ENCODE results near the gene MMEL1. TPM values are rescaled to one million over a fixed set of nuclear protein-coding genes. Genes with fewer than 3 reads are reported as not detected.

MMEL1 gene
- total RNA-seq, 1 experiment from 2014 or later: 4.9 TPM

DNA sequence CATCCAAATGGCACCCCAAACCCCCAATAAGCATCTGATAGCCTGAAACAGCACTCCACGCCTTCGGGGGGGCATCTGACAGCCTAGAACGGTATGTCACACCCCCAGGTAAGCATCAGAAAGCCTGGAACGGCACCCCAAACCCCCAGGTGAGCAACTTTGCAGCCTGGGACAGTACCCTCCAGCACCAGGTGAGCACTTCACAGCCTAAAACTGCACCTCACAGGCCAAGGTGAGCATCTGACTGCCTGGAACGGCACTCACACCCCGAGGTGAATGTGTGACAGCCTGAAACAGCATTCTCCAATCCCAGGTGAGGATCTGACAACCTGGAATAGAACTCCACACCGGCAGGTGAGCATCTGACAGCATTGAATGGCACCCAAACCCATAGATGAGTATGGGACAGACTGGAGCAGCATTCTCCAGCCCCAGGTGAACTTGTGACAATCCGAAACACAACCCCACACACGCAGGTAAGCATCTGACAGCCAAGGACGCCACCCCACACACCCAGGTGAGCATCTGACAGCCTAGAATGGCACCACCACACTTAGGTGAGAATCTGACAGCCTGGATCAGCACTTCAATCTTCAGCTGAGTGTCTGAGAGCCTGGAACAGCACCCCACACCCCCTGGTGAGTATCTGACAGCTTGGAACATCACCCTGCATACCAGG lies 18.3 kb upstream of the MMEL1 start:
- no peaks in the 10 kb centered on the region for H4K20me1 ChIP-seq (ENCODE audit: insufficient read depth)
- H3K36me3 ChIP-seq (ENCODE audit: low read depth): no peaks in the 10 kb centered on the region
- no peaks in the 10 kb centered on the region for H3K79me2 ChIP-seq (ENCODE audit: low read depth)
- ChIA-PET CTCF (no interaction called here), POLR2A (ENCODE audit: unreplicated experiment) (no interaction called here)
- H3K9me3 ChIP-seq (ENCODE audit: insufficient read depth, low read depth): peaks cover 15% of the 10 kb centered on the region; the same call in 1 of the 2 replicates
- no peak overlapping the region for H2AFZ ChIP-seq
- H3K9me2 ChIP-seq (ENCODE audit: insufficient read depth): no peaks in the 10 kb centered on the region
- TF ChIP-seq EZH2 (IDR thresholded peaks at IDR 0.05; ENCODE audit: low read depth) (no peak), CTCF (conservative IDR thresholded peaks at IDR 0.05) (no peak)
- H3K4me1 ChIP-seq (replicated peaks; ENCODE audit: insufficient read depth): no peaks in the 10 kb centered on the region
- DNase-seq: no peak
- no TSS peak for BruUV-seq (replicated peaks)
- no peak overlapping the region for H3K4me2 ChIP-seq
- no peak overlapping the region for H3K4me3 ChIP-seq
- H3F3A ChIP-seq (ENCODE audit: insufficient read depth, low read depth): no peaks in the 10 kb centered on the region
- H3K27me3 ChIP-seq (ENCODE audit: insufficient read depth, low read depth): peaks cover 84% of the 10 kb centered on the region
- intact Hi-C loops (cut with micrococcal nuclease; ENCODE audit: unreplicated experiment): no loop called here
- no peak overlapping the region for H3K27ac ChIP-seq

GRCh38 chr1:2646837-2647236 lies 14.0 kb upstream of the MMEL1 start:
- Histone ChIP-seq H4K20me1 (ENCODE audit: insufficient read depth) (no peaks in the 10 kb centered on the region), H3K4me3 (no peak overlapping the region), H3F3A (ENCODE audit: insufficient read depth, low read depth) (no peaks in the 10 kb centered on the region), H3K4me2 (no peak overlapping the region), H3K27ac (no peak overlapping the region), H3K4me1 (replicated peaks; ENCODE audit: insufficient read depth) (0 out of 2 replicates have a peak, but pooled peaks cover 4% of the 10 kb centered on the region), H3K36me3 (ENCODE audit: low read depth) (no peaks in the 10 kb centered on the region), H2AFZ (no peak overlapping the region), H3K27me3 (ENCODE audit: insufficient read depth, low read depth) (peaks cover 55% of the 10 kb centered on the region), H3K9me3 (ENCODE audit: insufficient read depth, low read depth) (peaks cover 15% of the 10 kb centered on the region; the same call in 1 of the 2 replicates), H3K79me2 (ENCODE audit: low read depth) (no peaks in the 10 kb centered on the region), H3K9me2 (ENCODE audit: insufficient read depth) (no peaks in the 10 kb centered on the region)
- ChIA-PET POLR2A (ENCODE audit: unreplicated experiment) (no interaction called here), CTCF (no interaction called here)
- no peak for TF ChIP-seq EZH2 (IDR thresholded peaks at IDR 0.05; ENCODE audit: low read depth)
- TF ChIP-seq CTCF (conservative IDR thresholded peaks at IDR 0.05): no peak
- no peak for DNase-seq
- intact Hi-C loops (cut with micrococcal nuclease; ENCODE audit: unreplicated experiment): loop anchor here (10.0 kb wide), 3 partner anchors 62 to 232 kb away; partner anchors contain the start of genes PEX10 and PRXL2B
- no TSS peak for BruUV-seq (replicated peaks)

GRCh38 chr1:2645776-2646175 lies 13.0 kb upstream of the MMEL1 start:
- no peaks in the 10 kb centered on the region for H3K36me3 ChIP-seq (ENCODE audit: low read depth)
- no peak overlapping the region for H3K27ac ChIP-seq
- H3K4me3 ChIP-seq: no peak overlapping the region
- no peaks in the 10 kb centered on the region for H3K9me2 ChIP-seq (ENCODE audit: insufficient read depth)
- BruUV-seq (replicated peaks): no TSS peak
- no peaks in the 10 kb centered on the region for H4K20me1 ChIP-seq (ENCODE audit: insufficient read depth)
- POLR2A ChIA-PET (ENCODE audit: unreplicated experiment): no interaction called here
- H3K4me2 ChIP-seq: no peak overlapping the region
- H3F3A ChIP-seq (ENCODE audit: insufficient read depth, low read depth): no peaks in the 10 kb centered on the region
- peaks cover 15% of the 10 kb centered on the region; the same call in 1 of the 2 replicates for H3K9me3 ChIP-seq (ENCODE audit: insufficient read depth, low read depth)
- no peak for TF ChIP-seq EZH2 (IDR thresholded peaks at IDR 0.05; ENCODE audit: low read depth)
- no peak for TF ChIP-seq CTCF (conservative IDR thresholded peaks at IDR 0.05)
- CTCF ChIA-PET: no interaction called here
- H2AFZ ChIP-seq: no peak overlapping the region
- intact Hi-C loops (cut with micrococcal nuclease; ENCODE audit: unreplicated experiment): loop anchor here (10.0 kb wide), 3 partner anchors 61 to 231 kb away; partner anchors contain the start of genes PEX10 and PRXL2B
- H3K79me2 ChIP-seq (ENCODE audit: low read depth): no peaks in the 10 kb centered on the region
- H3K4me1 ChIP-seq (replicated peaks; ENCODE audit: insufficient read depth): 0 out of 2 replicates have a peak, but pooled peaks cover 5% of the 10 kb centered on the region
- H3K27me3 ChIP-seq (ENCODE audit: insufficient read depth, low read depth): peaks cover 45% of the 10 kb centered on the region
- no peak for DNase-seq

All from PC-9 (cell line).